A549 (cell line): ENCODE data around the gene IER2.

ENCODE experiments used
- MAZ ChIP-seq: fragments of 150-350 bp; IDR thresholded peaks from 2 replicates; pipeline ENCODE4 v1.6.1; 2014; ENCODE audit warnings: antibody characterized with exemption, low read depth, low read length, borderline replicate concordance
- NR3C1 ChIP-seq: fragments of >200 bp; sonication (Bioruptor Twin); formaldehyde crosslinking; IDR thresholded peaks from 3 replicates; pipeline ENCODE4 v1.6.1; 2017
- POLR2A ChIP-seq: IDR thresholded peaks from 2 replicates; pipeline ENCODE4 v1.6.1; 2012; ENCODE audit warnings: mild to moderate bottlenecking, low read length
- SMC3 ChIP-seq: fragments of >200 bp; sonication (Bioruptor Twin); formaldehyde crosslinking; IDR thresholded peaks from 3 replicates; pipeline ENCODE4 v1.6.1; 2018; ENCODE audit warnings: inconsistent platforms
- ZC3H11A ChIP-seq: fragments of 450-650 bp; IDR thresholded peaks from 2 replicates; pipeline ENCODE4 v1.6.1; 2014; ENCODE audit warnings: antibody characterized with exemption, mild to moderate bottlenecking
- TF ChIP-seq, protein P1 (sequence below): fragments of >200 bp; sonication (Bioruptor Twin); formaldehyde crosslinking; IDR thresholded peaks from 3 replicates; pipeline ENCODE4 v1.5.1; 2016
- TF ChIP-seq, protein P2 (sequence below): fragments of 200-600 bp; sonication (generic); IDR thresholded peaks from 2 replicates; pipeline ENCODE4 v1.6.1; 2016; ENCODE audit warnings: antibody characterized with exemption, mild to moderate bottlenecking, moderate library complexity
- TF ChIP-seq, protein P3 (sequence below): fragments of 450-650 bp; IDR thresholded peaks from 2 replicates; pipeline ENCODE4 v1.6.1; 2014; ENCODE audit warnings: antibody characterized with exemption

DNA sequence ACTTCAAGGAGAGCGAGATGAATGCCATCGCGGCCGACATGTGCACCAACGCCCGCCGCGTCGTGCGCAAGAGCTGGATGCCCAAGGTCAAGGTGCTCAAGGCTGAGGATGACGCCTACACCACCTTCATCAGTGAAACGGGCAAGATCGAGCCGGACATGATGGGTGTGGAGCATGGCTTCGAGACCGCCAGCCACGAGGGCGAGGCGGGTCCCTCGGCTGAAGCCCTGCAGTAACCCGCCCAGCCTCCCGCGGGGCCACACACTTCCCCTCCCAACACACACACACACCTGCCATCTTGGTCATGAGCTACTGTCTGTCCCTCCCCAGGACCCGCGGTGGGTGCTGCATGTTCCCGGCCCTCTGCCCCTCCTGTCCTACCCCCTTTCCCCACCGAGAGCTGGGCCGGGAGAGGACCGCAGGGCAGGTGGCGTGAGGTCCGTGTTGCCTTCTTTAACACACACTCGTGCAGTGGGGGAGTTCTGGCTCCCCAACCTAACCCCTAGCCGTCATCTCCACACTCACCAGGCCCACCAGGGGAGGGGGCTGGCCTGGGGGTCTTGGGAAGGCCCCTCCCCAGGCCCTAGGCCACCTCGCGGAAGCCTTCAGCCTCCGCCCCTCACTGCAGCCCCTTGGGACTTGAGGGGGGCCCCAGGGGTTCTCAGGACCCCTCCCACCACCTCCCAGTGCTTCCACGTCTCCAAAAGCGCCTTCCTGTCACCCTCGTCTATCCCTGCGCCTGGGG, 11.9 kb upstream of the IER2 start:
- TF ChIP-seq, protein P1, sequence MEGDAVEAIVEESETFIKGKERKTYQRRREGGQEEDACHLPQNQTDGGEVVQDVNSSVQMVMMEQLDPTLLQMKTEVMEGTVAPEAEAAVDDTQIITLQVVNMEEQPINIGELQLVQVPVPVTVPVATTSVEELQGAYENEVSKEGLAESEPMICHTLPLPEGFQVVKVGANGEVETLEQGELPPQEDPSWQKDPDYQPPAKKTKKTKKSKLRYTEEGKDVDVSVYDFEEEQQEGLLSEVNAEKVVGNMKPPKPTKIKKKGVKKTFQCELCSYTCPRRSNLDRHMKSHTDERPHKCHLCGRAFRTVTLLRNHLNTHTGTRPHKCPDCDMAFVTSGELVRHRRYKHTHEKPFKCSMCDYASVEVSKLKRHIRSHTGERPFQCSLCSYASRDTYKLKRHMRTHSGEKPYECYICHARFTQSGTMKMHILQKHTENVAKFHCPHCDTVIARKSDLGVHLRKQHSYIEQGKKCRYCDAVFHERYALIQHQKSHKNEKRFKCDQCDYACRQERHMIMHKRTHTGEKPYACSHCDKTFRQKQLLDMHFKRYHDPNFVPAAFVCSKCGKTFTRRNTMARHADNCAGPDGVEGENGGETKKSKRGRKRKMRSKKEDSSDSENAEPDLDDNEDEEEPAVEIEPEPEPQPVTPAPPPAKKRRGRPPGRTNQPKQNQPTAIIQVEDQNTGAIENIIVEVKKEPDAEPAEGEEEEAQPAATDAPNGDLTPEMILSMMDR, result no peak
- no peak for TF ChIP-seq SMC3
- no peak for TF ChIP-seq POLR2A
- TF ChIP-seq, protein P2, sequence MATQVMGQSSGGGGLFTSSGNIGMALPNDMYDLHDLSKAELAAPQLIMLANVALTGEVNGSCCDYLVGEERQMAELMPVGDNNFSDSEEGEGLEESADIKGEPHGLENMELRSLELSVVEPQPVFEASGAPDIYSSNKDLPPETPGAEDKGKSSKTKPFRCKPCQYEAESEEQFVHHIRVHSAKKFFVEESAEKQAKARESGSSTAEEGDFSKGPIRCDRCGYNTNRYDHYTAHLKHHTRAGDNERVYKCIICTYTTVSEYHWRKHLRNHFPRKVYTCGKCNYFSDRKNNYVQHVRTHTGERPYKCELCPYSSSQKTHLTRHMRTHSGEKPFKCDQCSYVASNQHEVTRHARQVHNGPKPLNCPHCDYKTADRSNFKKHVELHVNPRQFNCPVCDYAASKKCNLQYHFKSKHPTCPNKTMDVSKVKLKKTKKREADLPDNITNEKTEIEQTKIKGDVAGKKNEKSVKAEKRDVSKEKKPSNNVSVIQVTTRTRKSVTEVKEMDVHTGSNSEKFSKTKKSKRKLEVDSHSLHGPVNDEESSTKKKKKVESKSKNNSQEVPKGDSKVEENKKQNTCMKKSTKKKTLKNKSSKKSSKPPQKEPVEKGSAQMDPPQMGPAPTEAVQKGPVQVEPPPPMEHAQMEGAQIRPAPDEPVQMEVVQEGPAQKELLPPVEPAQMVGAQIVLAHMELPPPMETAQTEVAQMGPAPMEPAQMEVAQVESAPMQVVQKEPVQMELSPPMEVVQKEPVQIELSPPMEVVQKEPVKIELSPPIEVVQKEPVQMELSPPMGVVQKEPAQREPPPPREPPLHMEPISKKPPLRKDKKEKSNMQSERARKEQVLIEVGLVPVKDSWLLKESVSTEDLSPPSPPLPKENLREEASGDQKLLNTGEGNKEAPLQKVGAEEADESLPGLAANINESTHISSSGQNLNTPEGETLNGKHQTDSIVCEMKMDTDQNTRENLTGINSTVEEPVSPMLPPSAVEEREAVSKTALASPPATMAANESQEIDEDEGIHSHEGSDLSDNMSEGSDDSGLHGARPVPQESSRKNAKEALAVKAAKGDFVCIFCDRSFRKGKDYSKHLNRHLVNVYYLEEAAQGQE, result no peak
- TF ChIP-seq ZC3H11A, result no peak
- TF ChIP-seq NR3C1, result no peak
- TF ChIP-seq, protein P3, sequence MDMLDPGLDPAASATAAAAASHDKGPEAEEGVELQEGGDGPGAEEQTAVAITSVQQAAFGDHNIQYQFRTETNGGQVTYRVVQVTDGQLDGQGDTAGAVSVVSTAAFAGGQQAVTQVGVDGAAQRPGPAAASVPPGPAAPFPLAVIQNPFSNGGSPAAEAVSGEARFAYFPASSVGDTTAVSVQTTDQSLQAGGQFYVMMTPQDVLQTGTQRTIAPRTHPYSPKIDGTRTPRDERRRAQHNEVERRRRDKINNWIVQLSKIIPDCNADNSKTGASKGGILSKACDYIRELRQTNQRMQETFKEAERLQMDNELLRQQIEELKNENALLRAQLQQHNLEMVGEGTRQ, result no peak
- TF ChIP-seq MAZ, result no peak
